HL-60/S4 treated with retinoic acid at 250 ng/mL for 4 days and 3 days (cell line): ENCODE data around the gene PGPEP1.

Experiments used
- in situ Hi-C: fragments of 300-500 bp; cut with MboI; formaldehyde crosslinking; loops from 2 replicates; pipeline ENCODE4 v1.7.0; 2022; ENCODE audit warnings: low sequenced_read_pairs

The PGPEP1 gene, protein sequence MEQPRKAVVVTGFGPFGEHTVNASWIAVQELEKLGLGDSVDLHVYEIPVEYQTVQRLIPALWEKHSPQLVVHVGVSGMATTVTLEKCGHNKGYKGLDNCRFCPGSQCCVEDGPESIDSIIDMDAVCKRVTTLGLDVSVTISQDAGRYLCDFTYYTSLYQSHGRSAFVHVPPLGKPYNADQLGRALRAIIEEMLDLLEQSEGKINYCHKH

DNA sequence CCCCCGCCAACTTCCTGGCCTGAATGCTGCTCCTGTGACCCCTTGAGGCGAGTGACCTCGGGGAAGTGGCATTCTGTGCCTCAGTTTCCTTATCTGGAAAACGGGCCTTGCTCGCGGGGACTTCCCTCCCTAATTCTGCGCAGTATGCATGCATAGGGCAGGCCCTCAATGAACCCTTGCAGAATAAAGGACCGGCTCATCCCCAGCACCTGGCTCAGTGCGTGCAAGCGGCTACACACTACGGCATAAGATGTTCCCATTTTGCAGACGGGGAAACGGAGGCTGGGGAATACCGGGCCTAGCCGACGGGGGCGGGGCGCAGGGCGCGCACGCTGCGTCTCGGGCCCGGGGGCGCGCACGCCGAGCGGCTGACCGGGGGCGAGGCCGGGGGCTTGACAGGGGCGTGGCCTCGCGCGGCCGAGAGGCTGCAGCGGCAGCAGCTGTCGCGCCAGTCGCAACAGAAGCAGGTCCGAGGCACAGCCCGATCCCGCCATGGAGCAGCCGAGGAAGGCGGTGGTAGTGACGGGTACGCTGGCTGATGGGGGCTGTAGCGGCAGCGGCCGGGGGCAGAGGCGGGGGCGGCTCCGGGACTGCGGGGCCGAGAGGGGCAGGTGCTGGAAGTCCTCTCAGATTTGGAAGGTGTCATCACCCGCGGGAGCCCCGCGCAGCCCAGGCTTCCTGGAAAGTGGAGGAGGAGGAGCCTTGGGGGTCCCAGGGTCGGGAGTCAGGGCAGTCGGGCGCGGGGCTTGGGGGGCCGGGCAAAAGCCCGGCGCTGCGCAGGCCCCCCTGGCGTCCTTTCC lies at the start of gene PGPEP1:
Gene PGPEP1 (plus strand): TSS at position 409 of the 800 bp plus-strand sequence. CDS start 84 bp downstream, at position 493.
- in situ Hi-C loops = no loop called here

DNA sequence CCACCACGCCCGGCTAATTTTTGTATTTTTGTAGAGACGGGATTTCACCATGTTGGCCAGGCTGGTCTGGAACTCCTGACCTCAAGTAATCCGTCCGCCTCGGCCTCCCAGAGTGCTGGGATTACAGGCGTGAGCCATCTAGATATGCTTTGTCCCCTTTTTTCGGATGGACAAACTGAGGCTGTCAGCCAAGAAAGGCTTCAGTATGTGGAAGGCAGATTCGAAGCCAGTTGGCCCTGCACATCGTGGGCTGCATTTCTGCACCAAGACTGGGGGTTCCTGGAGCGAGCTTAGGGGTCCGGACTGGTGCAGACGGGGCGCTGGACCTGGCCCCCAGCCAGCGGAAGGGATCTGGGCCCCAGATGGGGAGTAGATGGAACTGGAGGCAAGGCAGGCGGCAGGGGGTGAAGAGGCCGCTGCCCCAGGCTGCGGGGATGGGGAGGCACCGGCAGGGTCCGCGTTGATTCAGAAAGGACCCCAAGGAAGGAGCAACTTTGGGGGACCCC lies 49.3 kb upstream of the PGPEP1 start:
- in situ Hi-C loops = no loop called here

DNA sequence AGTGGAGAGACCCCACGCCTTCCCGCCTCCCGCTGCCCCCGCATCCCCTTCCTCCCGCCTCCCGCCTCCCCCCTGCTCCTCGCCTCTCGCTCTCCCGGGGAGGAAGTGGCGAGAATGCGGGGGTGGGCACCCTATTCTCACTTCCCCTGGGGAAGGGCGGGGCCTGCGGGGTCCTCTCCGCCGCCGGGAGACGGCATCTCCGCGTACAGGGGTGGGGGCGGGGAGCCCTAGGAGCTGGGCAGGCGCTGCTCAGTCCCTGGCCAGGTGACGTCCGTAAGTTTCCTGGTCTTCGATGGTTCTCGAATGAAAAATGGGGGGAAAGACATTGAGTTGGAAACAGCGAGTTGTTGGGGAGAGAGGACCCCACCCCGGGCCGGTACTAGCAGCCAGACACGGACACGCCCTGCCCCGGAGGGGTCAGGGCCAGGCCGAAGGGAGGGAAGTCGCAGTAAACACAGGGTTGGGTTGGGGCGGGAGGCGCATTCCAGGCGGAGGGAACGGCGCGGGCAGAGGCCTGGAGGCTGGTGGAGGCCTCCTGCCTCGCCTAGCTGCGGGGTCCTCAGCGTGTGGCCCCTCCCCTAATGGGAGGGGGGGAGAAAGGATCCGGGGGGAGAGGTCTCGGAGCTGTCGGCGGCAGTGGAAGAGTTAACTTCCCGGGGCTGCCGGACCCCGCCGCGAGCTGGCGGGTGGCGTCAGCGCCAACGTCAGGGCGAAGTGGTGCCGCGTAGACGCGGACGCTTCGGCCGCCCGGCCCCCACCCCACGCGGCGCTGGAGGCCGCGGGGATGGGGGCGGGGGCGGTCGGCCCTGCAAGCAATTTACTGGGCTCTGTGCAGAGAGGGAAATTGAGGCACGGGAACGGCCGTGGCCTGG lies 48.6 kb upstream of the PGPEP1 start:
- in situ Hi-C loops = no loop called here

DNA sequence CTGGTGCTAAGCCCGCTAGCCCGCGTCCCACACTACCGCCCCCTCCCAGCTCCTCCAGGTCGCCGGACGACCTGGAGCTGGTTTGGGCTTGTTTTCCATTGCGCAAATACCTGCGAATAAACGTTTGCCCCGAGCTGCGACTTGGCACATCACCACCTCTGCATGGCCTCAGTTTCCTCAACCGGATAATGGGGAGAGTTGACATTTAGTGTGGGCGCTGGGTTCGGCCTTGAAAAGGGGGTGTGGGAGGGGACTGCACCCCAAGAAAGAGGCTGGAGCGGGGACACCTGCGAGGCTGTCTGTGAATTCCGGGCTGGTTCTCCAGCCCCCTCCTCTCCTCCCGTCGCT lies 48.0 kb upstream of the PGPEP1 start:
- in situ Hi-C loops = no loop called here

DNA sequence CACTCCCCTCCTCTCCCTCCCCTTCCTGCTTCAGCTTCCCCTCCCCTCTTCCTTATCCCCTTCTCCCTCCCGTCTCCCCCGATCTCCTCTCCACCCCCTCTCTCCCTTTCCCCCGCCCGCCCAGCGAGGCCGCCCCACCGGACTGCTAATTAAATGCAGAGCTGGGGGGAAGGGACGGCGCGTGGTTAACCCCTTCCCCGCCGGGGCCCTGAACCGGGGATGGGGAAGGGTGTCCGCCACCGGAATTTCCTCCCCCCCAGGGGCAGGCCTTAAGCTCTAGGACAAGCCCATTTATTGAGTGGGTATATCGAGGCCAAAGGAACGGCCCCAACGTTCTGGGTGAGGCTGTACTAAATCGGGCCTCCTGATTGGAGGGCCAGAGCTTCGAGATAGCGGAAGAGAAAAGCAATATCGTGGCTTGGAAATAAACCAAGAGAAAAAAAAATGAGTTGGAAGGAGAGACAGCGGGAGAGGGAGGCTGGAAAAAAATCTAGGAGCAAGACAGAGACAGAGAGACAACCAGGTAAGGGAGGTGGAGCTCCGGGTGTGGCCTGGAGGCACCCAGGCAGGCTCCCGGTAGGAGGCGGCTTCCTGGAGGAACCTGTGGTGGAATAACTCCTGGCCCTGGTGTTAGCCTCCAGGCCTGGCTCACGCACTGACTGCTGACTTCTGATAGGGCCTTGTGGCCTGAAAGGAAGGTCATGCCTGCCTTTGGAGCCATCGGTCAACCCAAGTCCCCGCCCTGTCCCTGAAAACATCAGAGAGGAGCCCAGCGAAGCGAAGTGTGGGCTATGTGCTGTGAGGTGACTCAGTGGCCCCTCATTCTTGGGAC lies 47.4 kb upstream of the PGPEP1 start:
- in situ Hi-C loops = no loop called here

DNA sequence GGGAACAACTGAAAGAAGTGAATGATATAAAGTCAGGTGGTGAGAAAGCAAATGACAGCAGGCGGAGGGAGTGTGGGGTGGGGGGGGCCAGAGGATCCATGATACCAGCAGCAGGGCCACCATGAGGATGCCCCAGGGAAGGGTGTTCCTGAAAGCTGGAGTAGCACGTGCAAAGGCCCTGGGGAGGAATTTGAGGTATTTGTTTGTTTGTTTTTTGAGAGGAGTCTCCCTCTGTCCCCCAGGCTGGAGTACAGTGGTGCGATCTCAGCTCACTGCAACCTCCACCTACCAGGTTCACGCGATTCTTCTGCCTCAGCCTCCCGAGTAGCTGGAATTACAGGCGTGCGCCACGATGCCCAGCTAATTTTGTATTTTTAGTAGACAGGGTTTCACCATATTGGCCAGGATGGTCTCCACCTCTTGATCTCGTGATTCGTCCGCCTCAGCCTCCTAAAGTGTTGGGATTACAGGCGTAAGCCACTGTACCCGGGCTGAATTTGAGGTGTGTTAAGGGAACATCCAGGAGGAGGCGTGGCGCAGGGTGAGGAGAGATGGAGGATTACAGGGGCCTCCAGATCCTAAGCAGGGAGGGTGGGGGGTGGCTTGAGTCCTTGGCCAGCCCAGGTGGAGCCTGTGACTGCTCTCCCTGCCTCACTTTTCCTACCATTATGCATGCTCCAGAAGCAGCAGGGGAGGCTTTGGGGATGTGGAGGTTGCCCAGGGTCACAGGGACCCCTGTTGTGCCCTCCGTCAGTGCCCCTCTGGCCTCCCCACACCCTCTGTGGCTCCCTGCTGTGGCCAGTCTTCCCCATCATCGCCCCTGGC lies 46.5 kb upstream of the PGPEP1 start:
- in situ Hi-C loops = no loop called here

DNA sequence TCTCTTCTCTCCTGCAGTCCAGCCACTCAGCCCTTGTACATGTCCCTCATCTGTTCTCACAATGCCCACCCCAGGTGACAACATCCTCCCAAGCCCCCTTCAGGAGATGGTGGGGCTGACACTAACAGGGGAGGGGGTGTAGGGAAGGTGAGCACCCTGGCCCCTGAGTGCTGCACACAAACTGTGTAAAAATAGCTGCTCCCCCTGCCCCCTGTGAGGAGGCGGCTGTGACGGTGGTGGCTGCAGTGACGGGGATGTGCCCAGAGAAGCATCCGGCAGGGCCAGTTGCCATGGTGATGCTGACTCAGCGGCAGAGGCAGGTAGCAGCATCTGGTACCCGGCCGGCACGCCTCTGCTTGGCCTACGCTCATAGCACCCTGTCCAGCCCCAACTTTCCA lies 45.9 kb upstream of the PGPEP1 start:
- in situ Hi-C loops = no loop called here

DNA sequence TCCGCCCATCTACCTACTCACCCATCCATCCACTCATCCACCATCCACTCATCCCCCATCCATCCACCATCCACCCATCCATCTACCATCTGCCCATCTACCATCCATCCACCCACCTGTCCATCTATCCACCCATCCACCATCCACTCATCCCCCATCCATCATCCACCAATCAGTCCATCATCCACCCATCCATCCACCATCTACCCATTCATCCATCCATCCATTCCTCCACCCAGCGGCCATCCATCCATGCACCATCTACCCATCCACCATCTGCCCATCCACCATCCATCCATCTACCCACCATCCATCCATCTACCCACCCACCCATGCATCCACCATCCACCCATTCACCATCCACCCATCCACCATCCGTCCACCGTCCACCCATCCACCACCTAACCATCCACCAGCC lies 45.4 kb upstream of the PGPEP1 start:
- in situ Hi-C loops = no loop called here

DNA sequence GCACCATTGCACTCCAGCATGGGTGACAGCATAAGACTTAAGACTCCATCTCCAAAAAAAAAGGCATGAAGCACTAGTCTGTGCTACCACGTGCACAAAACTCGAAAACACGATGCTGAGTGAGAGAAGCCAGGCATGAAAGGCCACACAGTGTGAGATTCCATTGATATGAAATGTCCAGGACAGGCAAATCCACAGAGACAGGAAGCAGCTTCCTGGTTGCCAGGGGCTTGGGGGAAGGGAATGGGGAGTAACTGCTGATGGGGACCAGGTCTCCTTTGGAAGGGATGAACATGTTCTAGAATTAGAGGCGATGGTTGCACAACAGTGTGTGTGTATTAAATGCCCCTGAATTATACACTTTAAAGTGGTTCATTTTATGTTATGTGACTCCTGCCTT lies 43.1 kb upstream of the PGPEP1 start:
- in situ Hi-C loops = no loop called here

DNA sequence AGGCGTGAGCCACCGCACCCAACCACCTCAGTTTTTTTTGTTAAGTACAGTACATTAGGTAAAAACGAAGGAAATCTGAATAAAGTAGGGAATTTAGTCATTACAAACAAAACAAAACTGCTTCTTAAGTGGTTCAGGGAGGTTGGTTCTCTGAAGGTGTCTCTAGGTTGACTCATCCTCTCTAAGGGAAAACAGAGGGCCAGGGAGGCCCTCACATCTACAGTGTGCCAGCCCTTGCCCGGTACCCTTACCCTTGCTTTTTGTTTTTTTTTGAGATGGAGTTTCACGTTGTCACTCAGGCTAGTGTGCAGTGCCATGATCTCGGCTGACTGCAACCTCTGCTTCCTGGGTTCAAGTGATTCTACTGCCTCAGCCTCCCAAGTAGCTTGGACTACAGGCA lies 41.8 kb upstream of the PGPEP1 start:
- in situ Hi-C loops = no loop called here

DNA sequence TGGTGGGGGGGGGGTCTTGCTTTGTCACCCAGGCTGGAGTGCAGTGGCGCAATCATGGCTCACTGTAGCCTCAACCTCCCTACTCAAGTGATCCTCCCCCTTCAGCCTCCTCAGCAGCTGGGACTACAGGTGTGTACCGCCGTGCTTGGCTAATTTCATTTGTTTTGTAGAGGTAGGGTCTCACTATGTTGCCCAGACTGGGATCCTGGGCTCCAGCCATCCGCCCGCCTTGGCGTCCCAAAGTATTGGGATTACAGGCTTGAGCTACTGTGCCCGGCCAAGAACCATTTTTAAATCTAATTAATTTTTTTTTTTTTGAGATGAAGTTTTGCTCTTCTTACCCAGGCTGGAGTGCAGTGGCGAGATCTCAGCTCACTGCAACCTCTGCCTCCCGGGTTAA lies 40.7 kb upstream of the PGPEP1 start:
- in situ Hi-C loops = no loop called here

DNA sequence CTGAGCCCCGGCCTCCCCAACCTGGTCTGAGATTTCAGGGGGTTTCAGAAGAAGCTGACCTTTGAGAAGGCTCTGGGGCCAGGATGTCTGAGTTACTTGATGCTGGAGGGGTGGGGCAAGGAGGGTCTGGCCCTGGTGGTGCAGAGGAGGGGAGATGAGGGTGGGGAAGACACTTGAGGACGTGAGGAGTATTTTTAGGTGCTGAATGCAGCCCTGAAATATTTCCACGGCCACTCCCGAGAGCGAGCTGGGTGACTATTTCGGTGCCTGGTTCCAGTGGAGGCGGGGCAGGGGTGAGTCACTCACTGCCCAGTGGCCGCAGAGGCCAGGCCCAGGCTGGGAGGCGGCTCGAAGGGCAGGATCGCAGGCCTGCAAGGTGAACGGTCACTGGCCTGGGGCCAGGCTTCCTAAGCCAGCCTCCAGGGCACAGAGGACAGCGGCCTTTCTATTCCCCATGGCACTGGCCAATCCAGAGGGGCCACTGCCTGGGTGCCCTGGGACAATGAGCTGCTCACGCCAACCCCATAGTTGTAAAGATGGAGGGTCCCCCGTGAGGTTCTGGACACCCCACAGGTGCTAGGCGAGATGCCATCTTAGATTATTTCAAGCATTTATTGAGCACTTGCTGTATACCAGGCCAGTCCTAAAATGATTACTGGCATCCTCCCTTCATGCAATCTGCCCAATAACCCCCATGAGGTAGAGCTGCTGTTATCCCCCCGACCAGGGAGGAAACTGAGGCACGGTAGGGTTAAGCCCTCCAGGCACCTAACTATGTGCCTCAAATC lies 39.3 kb upstream of the PGPEP1 start:
- in situ Hi-C loops = no loop called here

DNA sequence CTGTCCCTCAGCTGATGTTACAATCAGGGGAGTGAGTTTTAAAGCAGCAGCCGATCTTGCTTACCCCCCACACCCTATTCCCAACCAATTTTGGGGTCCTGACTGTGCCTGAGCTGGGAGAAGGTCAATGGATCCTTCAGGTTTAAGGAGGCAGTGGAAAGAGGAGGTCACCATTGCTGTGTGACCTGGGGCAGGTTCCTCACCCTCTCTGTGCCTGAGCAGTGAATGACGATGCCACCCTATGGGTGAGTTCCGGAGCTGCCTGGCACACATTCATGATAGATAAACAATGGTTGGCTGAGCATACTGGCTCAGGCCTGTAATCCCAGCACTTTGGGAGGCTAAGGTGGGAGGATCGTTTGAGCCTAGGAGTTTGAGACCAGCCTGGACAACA lies 38.7 kb upstream of the PGPEP1 start:
- in situ Hi-C loops = no loop called here

DNA sequence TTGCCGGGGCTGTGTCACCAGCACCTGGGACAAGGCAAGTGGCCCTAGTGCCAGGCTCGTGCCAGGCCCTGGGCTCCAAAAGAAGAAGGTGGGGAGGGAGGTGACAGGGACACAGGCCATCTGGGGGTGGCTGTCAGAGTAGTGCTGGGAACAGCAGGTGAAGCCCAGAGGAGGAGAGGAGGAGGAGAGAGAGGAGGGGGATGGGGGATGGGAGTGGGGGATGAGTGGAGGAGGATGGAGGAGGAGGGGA lies 36.3 kb upstream of the PGPEP1 start:
- in situ Hi-C loops = no loop called here

DNA sequence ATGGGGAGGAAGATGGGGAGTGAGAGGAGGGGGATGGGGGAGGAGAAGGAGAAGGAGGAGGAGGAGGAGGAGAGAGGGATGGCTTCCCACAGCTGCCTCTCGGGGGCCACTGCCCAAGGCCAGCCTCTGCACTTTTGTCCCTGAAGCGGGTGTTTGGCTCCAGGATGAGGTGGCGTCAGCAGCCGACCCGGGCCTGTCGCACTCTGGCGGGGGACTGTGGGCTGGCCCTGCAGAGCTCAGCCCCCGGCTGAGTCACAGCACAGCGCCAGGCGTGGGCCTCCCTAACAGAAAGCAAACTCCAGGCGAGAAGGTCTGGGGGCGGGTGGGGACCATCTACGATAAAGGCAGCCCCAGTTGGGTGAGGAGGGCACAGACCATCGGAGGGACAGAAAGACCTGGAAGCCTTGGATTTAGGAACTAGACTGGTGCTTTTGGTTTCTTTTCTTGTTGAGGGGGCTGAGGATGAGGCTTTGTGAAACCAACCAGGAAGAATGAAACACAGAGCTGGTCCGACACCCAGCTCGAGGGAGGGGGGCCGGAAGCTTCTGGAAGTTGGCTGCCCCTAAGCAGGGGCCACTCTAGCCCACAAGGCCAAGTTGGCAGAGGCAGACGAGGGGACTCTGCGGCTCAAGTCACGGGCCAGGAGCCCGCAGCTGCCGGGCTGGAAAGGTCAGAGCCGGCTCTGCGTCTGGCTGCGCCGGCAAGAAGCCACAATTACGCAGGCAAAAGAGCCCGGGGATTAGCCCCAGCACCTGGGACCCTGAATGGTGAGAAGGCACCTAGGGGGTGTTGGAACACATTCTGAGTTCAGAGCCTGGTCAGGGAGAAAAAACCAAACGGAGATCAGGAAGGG lies 35.7 kb upstream of the PGPEP1 start:
- in situ Hi-C loops = no loop called here

DNA sequence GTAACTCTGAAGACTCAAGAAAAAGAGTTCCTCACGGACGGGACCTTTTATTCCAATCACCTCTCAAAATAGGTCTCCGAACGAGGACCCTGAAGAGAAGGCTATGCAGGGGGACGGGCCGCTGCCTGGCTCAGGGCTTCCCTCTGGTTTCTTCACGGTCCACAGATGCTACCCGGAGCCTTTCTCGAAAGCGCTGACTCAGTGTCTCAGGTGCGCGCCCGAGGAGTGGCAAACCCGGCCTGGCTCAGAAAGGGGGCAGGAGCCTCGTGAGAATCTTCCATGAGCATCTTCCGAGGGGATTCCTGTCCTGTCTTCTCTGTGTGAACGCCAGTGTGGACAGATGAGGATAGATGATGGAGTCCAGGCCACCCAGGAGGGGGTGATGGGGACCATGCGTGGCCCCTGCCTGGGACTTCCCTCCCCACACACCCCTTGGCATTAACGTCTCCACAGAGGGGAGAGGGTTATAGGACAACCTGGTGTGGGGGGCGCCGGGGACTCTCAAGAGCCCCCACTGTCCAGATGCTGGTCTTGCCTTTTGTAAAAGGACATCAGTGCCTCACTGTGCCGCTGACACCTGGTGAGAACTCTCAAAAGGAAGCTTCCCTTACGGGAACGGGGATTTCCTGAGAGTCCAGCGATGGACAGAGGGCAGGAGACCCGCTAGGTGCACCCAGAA lies 34.0 kb upstream of the PGPEP1 start:
- in situ Hi-C loops = no loop called here

DNA sequence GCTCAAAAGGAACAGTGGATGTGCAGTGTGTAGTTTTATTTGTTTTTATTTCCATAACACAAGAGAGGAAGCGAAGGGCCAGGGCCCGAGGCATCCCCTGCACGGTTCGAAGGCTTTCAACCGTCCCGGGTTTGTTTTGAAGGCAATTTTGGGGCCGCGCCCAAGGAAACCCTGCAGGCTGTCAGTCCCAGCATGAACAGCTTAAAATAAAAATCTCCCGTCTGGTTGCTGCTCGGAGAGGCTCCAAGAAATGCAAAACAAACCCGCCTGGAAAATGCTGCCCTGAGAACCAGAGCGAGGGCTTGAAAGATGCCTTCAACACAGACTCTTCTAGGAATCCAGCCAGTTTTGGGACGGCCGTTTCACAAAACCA lies 33.5 kb upstream of the PGPEP1 start:
- in situ Hi-C loops = no loop called here

DNA sequence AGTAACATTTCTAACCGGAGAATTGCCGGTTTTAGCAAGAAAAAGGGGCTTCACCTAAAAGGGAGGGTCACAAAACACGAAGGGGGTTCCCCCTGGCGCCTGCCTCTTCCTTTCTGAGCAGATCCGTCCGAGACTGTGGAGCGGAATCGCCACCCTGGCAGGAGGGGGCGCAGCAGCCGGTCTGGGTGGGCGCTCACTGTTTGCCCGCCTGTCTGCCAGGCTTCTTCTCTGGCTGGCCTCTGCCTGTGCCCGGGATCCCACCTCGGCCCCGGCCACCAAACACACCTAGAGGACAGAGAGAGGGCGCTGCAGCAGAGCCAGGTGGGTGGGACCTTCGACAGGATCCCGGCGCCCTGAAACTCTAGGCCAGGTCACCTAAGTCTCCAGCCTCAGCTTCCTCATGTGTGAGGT lies 33.1 kb upstream of the PGPEP1 start:
- in situ Hi-C loops = no loop called here
